Fibroblast of peridontal ligament (primary cell): ENCODE results near the gene ACTRT2.

Experiments used
- DNase-seq: peaks from one replicate; pipeline ENCODE4 v3.0.0-alpha.2; 2010; ENCODE audit errors: extremely low read depth

ACTRT2 gene

GRCh38 chr1:3021233-3021671, at the start of gene ACTRT2:
ACTRT2 (plus strand) TSS chr1:3021467; CDS start chr1:3021687, 220 bp downstream.
- no peak for DNase-seq

DNA sequence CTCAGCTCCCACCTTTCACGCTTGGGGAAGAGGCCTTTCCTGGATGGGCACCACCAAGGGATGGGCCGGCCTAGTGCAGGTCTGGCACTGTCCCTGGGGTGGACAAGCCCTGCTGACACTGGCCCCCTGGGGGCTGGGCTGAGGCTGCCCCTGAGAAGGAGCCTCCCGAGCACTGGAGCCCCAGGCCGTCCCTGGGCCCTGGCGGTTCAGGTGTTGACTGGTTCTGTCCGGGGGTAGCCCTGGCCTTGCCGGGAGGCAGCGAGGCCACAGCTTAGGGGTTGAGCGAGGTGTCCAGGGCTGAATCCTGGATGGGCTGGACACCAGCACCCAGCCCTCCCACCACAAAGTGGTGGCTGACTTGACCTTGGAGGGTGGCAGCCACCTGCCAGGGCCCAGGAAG, 49.7 kb upstream of the ACTRT2 start:
- no peak for DNase-seq

DNA sequence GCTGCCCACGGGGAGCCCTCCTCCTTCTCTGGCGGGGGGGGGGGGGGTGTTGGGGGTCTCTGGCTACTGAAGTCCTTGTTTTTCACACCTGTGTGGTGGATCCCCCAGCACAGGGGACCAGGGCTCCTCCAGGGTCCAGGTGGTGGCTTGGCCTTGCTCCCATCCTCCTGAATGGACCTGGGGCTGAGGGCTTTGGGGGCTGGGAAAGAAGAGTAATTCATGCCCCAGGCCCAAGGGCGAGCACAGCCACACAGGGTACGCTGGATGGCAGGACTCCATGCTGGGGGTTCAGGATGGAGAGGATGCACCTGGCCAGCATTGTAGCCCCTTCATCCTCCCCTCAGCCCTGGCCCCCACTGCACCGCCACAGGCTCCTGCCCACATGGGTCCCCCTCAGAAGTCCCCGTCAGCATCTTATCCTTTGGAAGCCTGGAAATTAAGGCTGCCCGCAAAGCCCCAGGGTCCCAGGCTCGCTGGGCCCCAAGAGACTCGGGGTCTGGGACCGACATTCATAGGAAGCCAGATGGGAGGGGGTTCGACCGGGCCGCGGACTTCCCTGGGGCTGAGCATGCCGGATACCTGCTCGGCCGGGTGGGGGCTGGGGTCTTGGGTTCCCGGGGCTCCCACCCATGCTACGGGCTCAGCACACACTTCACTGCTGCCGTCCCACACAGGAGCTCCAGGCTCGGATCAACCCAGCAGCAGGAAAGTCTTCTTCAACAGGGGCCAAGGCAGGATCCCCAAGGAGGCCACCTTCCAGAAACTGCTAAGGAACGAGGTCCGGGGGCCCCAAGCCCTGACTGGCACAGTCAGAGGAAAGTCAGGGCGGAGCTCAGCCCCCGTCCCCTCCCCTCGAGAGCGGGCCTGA, 49.0 kb upstream of the ACTRT2 start:
- no peak for DNase-seq

- DNase-seq: no peak
These were observed 48.2 kb upstream of the ACTRT2 start for GRCh38 chr1:2972879-2973575.

DNA sequence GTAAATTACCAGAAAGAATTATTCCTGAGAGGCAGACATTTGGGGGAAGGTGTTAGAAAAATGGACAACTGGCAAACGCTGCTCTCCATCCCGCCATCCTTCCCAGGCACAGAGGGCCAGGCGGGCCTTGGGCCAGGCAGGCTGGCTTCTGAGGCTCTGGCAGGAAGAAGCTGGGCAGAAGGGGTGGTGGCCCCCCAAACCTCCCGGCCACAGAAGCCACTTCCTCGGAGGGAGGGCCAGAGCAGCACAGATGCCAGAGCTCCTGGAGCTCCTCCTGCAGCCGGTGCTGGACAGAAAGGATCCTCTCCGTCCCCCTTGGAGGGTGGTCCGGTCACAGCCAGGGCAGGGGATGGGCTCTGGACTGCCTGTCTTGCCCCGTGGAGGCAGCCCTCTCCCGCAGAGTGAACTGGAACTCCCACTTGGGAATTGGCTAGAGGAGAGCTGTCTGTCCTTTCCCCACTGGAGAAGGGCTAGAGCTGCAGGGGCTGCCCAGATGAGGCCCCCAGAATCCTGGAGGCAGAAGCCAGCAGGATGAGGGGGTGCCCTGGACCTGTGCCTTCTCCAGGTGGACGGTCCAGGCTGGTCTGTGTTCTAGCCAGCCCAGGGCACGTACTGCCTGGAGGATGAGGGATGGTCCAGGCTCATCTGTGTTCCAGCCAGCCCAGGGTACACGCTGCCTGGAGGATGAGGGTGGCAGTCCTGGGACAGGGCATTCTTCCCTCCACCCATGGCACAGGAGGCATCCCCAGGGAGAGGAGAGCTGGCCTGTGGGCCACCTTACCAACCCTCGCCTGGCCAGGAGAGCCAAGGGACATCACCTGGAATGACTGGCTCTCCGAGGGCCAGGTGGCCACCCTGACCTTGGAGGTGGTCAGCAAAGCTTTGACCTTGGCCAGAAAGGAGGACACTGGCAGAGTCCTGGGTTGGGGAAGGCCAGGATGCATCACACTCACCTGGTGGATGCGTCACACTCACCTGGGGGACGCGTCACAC, 47.4 kb upstream of the ACTRT2 start:
- DNase-seq: no peak

- no peak for DNase-seq
These were observed 46.5 kb upstream of the ACTRT2 start for GRCh38 chr1:2974701-2975301.

GRCh38 chr1:2975466-2976179, 45.6 kb upstream of the ACTRT2 start:
- DNase-seq: peak; percentile 1

DNA sequence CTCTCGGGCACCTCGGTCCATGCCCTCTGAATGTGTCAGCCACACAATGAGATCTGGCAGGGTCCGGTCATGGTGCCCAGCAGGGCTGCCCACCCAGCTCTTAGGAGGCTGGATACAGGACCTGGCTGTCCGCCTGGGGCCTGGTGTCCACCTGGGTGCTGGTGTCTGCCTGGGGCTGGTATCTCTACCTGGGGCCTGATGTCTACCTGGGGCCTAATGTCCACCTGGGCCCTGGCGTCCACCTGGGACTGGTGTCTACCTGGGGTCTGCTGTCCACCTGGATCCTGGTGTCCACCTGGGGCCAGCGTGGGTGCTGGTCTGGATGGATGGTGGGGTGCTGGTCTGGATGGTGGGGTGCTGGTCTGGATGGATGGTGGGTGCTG, 45.1 kb upstream of the ACTRT2 start:
- no peak for DNase-seq

- no peak for DNase-seq
These were observed 43.2 kb upstream of the ACTRT2 start for GRCh38 chr1:2977886-2978611.

DNA sequence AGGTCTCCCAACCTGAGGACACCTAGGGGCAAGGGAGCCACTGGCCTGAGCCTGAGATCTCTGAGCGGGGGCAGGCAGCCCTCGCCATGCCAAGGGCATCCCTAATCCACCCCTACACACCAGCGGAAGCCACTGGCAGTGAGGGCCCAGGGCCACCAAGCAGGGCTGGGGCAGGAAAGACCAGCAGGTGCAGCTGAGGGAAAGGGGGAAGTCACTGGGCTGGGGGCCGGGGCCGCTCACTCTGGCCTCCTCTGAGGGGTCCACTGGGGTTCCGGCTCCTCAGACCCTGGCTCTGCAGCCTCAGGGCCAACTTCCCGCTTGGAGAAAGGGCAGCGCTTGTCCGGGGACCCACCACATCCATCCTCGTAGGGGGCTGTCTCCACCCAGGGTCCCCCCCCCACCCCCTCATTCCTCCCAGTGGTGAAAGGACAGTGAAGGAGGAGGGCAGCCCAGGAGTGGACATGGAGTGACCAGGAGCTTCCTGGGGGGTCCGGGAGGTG, 42.5 kb upstream of the ACTRT2 start:
- no peak for DNase-seq

- no peak for DNase-seq
These were observed 41.8 kb upstream of the ACTRT2 start for GRCh38 chr1:2979191-2980072.

GRCh38 chr1:2980073-2980791, 41.0 kb upstream of the ACTRT2 start:
- no peak for DNase-seq

- no peak for DNase-seq
These were observed 40.4 kb upstream of the ACTRT2 start for GRCh38 chr1:2980849-2981248.

DNA sequence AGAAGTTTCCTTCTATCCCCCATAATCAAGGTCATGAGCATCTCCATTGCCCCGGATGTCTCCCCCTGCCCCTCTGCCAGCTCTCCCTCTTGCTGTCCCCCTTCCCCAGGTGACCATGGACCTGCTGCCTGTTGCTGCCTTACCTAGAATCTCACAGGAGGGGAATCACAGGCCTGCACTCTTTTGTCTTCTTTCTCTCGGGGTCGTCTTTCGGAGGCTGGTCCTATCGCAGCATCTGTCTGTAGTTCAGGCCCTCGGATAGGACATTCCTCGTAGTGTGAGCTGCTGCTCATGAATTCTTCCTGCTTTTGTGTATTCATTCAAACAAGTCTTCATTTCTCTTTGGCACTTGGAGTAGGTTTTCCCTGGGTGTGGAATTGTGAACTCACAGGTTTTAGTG, 39.9 kb upstream of the ACTRT2 start:
- DNase-seq: no peak

DNA sequence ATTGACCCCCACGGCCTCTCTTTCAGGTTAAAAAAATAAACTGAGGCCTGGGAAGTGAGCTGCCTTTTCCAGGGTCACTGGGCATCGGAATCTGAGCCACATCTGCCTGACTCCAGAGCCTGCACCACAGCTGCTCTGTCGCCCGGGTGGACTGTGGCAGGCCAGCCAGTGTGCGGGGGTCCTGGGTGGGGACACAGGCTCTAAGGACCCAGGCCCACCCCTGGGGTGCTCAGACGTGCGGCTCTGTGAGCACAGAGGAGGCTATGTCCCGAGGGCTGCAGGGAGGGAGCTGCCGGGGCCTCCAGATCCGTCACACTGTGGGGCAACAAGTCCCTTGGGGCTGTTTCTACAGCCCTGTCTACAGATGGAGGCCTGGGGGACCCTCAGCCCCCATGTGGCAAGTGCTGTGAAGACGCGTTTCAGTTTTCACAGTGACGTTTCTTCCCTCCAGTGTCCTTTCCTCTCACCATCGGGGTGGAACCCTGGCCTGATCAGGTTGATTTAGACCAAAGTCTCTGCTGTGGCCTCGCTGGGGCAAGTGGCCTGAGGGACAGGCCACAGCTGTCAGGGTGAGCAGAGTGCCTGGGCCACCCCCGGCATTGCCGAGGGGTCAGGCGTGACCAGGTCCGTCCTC, 39.2 kb upstream of the ACTRT2 start:
- DNase-seq: no peak

DNA sequence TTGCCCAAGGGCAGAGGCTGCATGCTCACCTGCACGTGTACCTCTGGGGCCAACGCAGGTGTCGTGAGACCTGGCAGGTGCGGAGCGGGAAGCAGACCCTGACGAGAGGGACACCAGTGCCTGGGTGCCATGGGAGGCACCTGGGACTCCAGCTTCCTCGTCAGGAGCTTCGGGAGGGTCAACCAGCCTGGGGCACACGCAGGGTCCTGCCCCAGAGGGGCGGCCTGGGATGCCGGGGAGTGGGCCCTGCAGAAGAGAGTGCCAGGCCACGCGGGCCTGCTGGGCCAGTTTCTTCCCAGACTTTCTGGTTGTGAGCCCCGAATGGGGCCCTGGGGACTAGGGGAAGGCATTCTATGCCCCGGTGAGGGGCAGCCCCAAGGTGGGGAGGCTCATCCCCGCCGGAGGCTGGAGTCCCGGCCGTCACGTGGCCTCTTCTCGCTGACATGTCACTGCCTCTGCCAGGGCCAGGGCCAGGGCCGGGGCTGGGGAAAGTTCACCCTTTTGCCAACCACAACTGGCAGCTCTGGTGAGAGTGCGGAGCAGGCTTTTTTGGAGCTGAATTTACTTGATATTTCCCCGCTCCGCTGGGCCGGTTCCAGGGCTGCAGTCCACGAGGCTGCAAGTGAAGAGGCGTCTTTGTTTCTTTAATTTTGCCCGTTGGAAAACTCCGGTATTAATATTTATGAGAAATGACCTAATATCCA, 38.5 kb upstream of the ACTRT2 start:
- DNase-seq: no peak

DNA sequence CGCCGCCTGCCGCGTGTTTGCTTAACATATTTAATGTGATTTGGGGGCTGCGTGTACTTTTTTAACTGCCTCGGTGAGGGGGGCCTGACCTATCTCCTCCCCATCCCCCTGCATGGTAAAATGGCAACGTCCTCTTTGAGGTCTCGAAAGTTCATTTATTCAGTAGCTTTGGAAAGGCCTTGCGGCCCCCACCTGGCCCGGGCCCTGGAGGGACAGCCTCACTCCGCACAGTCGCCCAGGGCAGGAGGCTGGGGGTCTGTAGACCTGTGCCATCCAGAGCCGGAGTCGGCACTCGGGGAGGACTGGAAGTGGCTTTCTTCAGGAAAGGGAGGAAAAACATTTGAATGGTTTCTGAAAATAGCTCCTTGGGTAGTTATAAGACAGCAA, 38.0 kb upstream of the ACTRT2 start:
- DNase-seq: no peak
